Right renal pelvis (tissue), 4 donors: Measurements from ENCODE around the gene CLEC18C. TPM values are rescaled to one million over a fixed set of nuclear protein-coding genes. Genes with fewer than 3 reads are reported as not detected.
"Not testable (repeated sequence)": the region's sequence is repeated elsewhere in the genome, so short reads cannot be mapped to it uniquely, and the experiment has no call there.

Experiments
- DNase-seq, 4 donors: peaks; one replicate each; pipeline ENCODE4 v3.0.0-alpha.2; 2013; ENCODE audit warnings: low read depth in 4 of 4, low spot score in 3 of 4, missing footprints in 1 of 4
- polyA plus RNA-seq, 4 donors: library from polyadenylated mRNA; unstranded; fragments of 120-200 nt; gene quantifications; one replicate each; pipeline ENCODE4 v1.2.1, GENCODE V29; 2013; ENCODE audit not compliant: insufficient read length in 4 of 4

The CLEC18C gene
- 10 to 100 TPM; 43.0 to 76.2 (median 49.4) TPM for polyA plus RNA-seq

GRCh38 chr16:70173212-70173837 is at the start of gene CLEC18C:
CLEC18C (plus strand) TSS chr16:70173787; CDS start chr16:70174279, 492 bp downstream.
- DNase-seq = not testable (repeated sequence)

GRCh38 chr16:70123822-70124221 is 49.8 kb upstream of the CLEC18C start:
- DNase-seq = not testable (repeated sequence)

GRCh38 chr16:70126226-70126625 is 47.4 kb upstream of the CLEC18C start:
- DNase-seq = not testable (repeated sequence)

GRCh38 chr16:70127706-70128105 is 45.9 kb upstream of the CLEC18C start:
- not testable (repeated sequence) for DNase-seq

- DNase-seq = not testable (repeated sequence)
Measured at GRCh38 chr16:70128844-70129243, 44.7 kb upstream of the CLEC18C start.

- DNase-seq = not testable (repeated sequence)
Measured at GRCh38 chr16:70135796-70136195, 37.8 kb upstream of the CLEC18C start.

GRCh38 chr16:70136595-70136994 is 37.0 kb upstream of the CLEC18C start:
- DNase-seq = not testable (repeated sequence)

- DNase-seq = not testable (repeated sequence)
Measured at GRCh38 chr16:70142739-70143138, 30.8 kb upstream of the CLEC18C start.

GRCh38 chr16:70143231-70143895 is 30.2 kb upstream of the CLEC18C start:
- not testable (repeated sequence) for DNase-seq

GRCh38 chr16:70147853-70148252 is 25.7 kb upstream of the CLEC18C start:
- DNase-seq = not testable (repeated sequence)

- not testable (repeated sequence) for DNase-seq
Measured at GRCh38 chr16:70148453-70148852, 25.1 kb upstream of the CLEC18C start.

GRCh38 chr16:70149296-70149695 is 24.3 kb upstream of the CLEC18C start:
- not testable (repeated sequence) for DNase-seq

- DNase-seq = no peak
Measured at GRCh38 chr16:70151391-70151790, 22.2 kb upstream of the CLEC18C start.

- DNase-seq = no peak
Measured at GRCh38 chr16:70151941-70152509, 21.6 kb upstream of the CLEC18C start.

- DNase-seq = no peak
Measured at GRCh38 chr16:70152578-70153302, 20.8 kb upstream of the CLEC18C start.

- DNase-seq = not testable (repeated sequence)
Measured at GRCh38 chr16:70154736-70155135, 18.9 kb upstream of the CLEC18C start.

GRCh38 chr16:70156207-70156978 is 17.2 kb upstream of the CLEC18C start:
- no peak for DNase-seq

- no peak for DNase-seq
Measured at GRCh38 chr16:70157105-70157476, 16.5 kb upstream of the CLEC18C start.

GRCh38 chr16:70157477-70158260 is 15.9 kb upstream of the CLEC18C start:
- DNase-seq = no peak
